GM23338 (cell line): ENCODE data around the gene MARCHF3.

Experiments used
- CTCF ChIP-seq, 2 experiments: fragments of 200-600 bp in 1 of 2; sonication (generic) in 1 of 2; conservative IDR thresholded peaks; 2 replicates each; pipeline versions ENCODE4 v1.5.1 to v1.6.1; 2016 to 2017; ENCODE audit warnings: antibody characterized with exemption in 2 of 2, low read depth in 2 of 2, mild to moderate bottlenecking in 2 of 2, moderate library complexity in 1 of 2
- EZH2 ChIP-seq: fragments of 200-600 bp; sonication (generic); IDR thresholded peaks from one replicate; pipeline ENCODE4 v1.8.0; 2017; ENCODE audit warnings: antibody characterized with exemption, mild to moderate bottlenecking, low read depth; ENCODE audit not compliant: unreplicated experiment
- EZH2phosphoT487 ChIP-seq: fragments of 200-600 bp; sonication (generic); IDR thresholded peaks from one replicate; pipeline ENCODE4 v1.8.1; 2018; ENCODE audit warnings: antibody characterized with exemption; ENCODE audit not compliant: unreplicated experiment
- POLR2AphosphoS5 ChIP-seq: IDR thresholded peaks from 2 replicates; pipeline ENCODE4 v1.6.1; 2016; ENCODE audit warnings: antibody characterized with exemption, low read depth
- TF ChIP-seq, protein P1 (sequence below): IDR thresholded peaks from one replicate; pipeline ENCODE4 v1.6.1; 2018; ENCODE audit warnings: antibody characterized with exemption; ENCODE audit not compliant: unreplicated experiment

DNA sequence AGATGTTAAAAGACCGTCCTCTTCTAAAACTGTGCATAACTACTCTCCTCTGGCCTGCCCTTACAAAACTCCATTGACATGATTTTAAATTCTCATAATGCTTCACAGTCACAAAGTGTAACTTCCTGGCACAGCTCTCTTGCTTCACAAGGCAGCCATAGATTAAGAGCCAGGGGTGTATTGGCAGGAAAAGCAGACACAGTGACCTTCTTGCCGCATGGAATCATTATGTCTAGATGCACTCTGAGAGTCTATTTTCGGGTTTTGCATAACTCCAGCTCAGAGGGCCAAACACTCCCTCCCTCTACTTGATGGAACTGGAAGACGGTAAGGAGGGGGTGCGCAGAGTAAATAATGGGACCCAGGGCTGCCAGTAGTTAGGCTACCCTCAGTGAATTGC is 110.1 kb downstream of the MARCHF3 start:
- no peak for TF ChIP-seq POLR2AphosphoS5
- no peak for TF ChIP-seq EZH2
- TF ChIP-seq CTCF (conservative IDR thresholded peaks at IDR 0.05; ENCODE audit: low read depth in 2 of 2) = no peak
- TF ChIP-seq, protein P1, sequence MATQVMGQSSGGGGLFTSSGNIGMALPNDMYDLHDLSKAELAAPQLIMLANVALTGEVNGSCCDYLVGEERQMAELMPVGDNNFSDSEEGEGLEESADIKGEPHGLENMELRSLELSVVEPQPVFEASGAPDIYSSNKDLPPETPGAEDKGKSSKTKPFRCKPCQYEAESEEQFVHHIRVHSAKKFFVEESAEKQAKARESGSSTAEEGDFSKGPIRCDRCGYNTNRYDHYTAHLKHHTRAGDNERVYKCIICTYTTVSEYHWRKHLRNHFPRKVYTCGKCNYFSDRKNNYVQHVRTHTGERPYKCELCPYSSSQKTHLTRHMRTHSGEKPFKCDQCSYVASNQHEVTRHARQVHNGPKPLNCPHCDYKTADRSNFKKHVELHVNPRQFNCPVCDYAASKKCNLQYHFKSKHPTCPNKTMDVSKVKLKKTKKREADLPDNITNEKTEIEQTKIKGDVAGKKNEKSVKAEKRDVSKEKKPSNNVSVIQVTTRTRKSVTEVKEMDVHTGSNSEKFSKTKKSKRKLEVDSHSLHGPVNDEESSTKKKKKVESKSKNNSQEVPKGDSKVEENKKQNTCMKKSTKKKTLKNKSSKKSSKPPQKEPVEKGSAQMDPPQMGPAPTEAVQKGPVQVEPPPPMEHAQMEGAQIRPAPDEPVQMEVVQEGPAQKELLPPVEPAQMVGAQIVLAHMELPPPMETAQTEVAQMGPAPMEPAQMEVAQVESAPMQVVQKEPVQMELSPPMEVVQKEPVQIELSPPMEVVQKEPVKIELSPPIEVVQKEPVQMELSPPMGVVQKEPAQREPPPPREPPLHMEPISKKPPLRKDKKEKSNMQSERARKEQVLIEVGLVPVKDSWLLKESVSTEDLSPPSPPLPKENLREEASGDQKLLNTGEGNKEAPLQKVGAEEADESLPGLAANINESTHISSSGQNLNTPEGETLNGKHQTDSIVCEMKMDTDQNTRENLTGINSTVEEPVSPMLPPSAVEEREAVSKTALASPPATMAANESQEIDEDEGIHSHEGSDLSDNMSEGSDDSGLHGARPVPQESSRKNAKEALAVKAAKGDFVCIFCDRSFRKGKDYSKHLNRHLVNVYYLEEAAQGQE = no peak
- TF ChIP-seq EZH2phosphoT487 = no peak
